Measurements from ENCODE around the gene PDE6D.

- TF ChIP-seq RAD21 (IDR thresholded peaks at IDR 0.05; ENCODE audit: low read depth) (no peak), EP300 (IDR thresholded peaks at IDR 0.05; ENCODE audit: borderline replicate concordance) (no peak), CREB1 (IDR thresholded peaks at IDR 0.05; ENCODE audit: low read depth) (no peak), ZBTB7A (IDR thresholded peaks at IDR 0.05; ENCODE audit: low read depth) (no peak)
Observed at GRCh38 chr2:231795525-231796327, 14.6 kb upstream of the PDE6D start.

Measured in Ishikawa (cell line).